GM19043 (cell line): ENCODE results near the gene TXNDC8.
"Not testable (repeated sequence)": the region's sequence is repeated elsewhere in the genome, so short reads cannot be mapped to it uniquely, and the experiment has no call there.

Experiments
- ATAC-seq: cut with Tn5 transposase; IDR thresholded peaks from one replicate; pipeline ENCODE4 v1.9.1; 2021; ENCODE audit warnings: low read depth; ENCODE audit not compliant: unreplicated experiment

The TXNDC8 gene

DNA sequence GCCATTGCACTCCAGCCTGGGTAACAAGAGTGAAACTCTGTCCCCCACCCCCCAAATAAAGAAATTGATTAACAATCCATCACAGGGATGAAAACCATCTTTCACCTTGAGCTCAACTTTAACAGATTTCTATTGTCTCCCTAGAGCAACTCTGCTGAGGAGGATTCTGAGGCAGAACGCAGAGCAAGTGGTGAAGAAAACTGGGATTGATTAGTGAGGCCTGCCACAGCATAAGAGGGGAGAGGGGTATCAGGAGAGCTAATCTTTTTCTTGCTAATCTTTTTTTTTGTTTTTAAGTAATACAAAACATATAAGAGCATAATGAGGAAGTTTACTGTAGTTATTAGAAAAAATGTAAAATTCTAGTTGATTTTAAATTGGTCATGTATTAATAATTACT is 8.9 kb downstream of the TXNDC8 start:
- ATAC-seq: no peak

DNA sequence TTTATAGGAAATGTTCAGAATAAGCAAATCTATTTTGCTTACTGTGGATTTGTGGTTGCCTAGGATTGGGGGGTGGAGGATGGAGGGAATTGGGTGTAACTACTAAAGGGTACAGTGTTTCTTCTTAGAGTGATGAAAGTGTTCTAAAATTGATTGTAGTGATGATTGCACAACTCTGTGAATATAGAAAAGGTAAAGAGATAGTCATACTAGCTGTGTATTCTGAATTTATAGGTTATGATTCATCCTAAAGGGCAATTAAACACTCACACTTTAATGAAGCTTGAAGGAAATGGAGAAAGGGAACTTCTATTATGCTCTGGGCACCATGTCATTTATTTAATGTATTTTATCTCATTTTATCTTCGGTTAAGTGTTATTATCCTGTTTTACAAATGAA is 9.9 kb downstream of the TXNDC8 start:
- ATAC-seq: no peak

DNA sequence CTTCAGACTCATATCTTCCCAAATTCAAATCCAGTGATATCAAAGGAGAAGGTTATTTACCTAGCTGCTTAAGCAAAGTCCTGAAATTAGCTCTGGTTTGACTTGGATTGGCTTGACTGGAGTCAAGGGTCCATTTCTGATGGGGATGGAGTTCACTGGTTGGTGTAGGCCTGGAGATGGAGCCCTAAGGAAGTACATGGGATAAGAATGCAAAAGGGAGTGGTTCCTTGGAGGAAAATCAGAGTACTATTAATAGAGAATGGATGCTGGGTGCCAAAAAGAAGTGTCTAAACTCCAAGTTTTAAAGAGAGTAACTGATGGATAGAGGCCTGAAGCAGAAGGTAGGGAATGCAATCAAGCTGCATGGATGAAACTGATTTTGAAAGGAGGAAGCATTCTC is 13.8 kb downstream of the TXNDC8 start:
- ATAC-seq: no peak

GRCh38 chr9:110320651-110321445 is 16.8 kb downstream of the TXNDC8 start:
- ATAC-seq: no peak

- ATAC-seq: no peak
Observed at GRCh38 chr9:110319781-110320492, 17.7 kb downstream of the TXNDC8 start.

DNA sequence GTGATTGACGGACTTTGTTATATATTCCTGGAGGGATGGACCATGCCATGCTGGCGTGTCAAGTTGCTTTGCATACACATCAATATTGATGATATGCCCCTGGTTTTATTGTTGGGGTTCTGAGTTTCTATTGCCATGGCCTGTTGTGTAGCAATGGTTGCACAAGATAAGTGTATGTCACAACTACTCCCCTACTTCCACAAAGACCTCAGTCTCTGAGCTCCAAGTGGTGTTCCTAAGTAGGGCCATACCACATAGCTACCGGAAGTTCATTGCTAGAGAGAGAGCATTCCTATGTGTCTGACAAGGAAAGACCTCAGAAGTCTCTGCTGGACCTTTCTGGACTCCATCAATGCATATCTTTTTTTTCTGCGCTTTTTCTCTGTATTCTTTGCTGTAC is 19.8 kb downstream of the TXNDC8 start:
- ATAC-seq: no peak

DNA sequence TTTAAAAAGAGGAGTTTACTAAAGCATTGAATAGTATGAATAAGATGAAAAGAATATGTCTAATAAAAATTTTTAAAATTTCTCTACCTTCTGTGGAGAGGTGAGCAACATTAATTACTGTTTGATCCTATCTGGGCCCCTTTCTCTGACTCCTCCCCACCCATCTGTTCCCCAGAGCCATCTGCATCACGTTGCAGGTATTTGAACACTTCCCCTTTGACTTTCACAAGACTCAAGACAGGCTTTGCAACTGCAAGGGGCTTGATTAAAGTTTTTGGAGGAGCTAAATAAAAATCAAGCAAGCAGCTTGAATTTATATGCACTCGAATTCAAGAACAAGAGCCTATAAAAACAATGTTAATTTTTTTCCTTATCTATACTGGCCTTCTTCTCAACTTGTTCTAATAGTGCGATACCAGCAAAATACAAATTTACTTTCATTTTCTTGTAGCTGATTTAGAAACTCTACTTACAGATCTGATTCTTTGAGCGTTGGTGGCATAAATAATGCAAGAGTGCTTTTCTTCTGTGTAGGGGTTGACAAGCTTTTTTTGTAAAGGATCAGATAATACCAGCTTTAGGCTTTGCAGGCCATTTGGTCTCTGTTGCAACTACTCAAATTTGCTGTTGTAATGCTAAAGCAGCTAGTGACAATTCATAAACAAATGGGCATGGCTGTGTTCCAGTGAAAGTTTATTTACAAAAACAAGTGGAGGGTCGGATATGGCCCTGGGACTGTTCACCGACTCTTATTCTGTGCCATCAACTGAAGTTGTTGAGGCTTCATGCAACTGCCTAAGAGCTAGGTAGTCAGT is 21.2 kb downstream of the TXNDC8 start:
- ATAC-seq: peak; percentile 98

DNA sequence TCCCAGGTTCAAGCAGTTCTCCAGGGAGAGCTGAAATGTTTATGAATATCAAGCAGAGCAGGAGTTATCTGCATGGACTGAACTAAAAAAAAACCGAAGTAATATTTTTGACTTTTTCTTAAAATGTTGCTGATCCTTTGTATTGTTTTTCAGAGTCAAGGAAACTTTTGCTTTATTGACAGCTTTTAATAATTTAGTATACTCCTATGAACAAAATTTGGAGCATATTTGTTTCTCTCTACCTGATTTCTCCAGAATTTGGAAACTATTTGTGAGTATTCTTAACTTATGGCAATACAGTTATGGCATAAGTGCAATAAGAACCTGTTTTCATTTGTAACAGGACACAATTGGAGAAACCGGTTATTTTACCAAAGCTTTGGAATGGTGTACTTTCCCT is 25.7 kb downstream of the TXNDC8 start:
- not testable (repeated sequence) for ATAC-seq

- ATAC-seq: no peak
Observed at GRCh38 chr9:110309681-110310080, 28.0 kb downstream of the TXNDC8 start.

DNA sequence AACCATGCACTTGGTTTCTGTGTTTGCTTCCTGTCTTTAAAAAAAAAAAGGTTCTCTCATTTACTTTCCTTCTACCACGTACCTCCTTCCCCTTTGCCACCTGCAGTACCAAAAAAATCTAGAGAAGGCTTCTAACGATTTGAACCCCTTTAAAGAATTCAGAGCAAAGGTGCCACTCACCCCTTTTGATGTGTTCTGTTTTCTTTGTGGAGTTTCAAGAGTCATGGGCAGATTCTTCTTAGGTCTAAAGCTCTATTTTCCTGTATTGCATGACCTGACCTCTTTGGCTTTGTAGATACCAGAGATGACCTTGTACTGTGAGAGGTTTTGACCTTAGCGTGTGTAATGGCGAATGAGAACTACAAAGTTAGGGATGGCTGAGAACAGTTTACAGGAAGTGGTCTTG is 29.0 kb downstream of the TXNDC8 start:
- ATAC-seq: no peak

GRCh38 chr9:110307191-110307590 is 30.5 kb downstream of the TXNDC8 start:
- ATAC-seq: no peak

DNA sequence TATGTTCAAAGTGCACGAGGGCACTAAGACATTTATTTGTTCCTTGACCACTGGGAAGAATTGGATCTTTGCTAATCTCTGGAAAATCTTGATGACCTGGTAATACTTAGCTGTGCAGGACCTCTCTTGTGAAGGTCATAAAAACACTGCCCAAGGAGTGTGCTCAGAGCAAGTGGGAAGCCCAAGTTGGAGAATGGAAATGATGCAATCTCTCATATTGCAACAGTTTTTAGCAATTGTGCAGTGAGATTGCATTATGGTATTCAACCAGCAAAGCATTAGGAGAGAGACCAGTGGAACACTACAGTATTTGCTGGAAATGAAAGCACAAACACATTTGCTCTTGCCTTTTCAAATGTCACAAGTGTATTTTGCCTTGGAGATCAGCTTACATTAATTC is 34.5 kb downstream of the TXNDC8 start:
- no peak for ATAC-seq

DNA sequence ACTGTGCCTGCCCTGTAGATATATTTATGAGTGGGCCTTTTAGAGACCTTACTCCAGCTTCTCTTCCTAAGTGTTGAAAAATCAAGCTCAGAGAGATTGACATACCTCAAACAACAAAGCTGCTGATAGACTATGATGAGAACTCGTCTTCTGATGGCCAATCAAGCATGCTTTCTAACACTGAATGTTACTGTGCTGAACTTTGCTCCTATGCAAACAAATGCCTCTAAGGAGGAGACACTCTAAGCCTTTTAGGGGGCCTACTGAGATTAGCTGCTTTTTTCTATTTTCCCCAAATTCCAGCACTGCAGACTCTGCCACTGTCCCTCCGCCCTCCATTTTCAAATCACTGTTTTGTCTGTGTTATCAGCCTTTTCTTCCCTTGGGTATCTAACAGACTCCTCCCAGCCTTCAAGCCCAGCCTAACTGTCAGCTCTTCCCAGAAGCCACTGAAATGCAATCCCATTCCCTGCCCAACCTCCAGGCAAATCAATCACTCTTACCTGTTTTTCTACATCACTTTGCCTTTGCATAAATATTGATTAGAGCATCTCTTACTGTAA is 39.5 kb downstream of the TXNDC8 start:
- no peak for ATAC-seq

GRCh38 chr9:110293248-110293647 is 44.4 kb downstream of the TXNDC8 start:
- ATAC-seq: no peak

- ATAC-seq: no peak
Observed at GRCh38 chr9:110291921-110292557, 45.6 kb downstream of the TXNDC8 start.

- no peak for ATAC-seq
Observed at GRCh38 chr9:110290001-110290400, 47.7 kb downstream of the TXNDC8 start.

DNA sequence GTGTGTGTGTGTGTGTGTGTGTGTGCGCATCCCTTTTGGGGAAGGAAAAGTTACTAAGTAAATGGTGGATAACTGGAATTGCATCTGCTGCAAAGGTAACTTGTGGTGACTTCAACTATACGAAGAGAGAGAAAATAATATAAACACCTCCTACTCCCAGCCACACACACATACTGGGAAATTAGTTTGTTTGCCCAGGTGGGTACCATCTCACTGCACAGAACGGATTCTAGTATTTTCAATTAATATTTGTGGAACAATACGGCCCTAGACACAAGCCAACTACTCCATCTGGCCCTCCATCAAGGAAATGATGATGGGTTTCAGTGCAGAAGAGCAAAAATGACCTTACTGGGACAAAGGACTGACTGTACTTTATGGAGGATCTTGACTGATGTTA is 49.2 kb downstream of the TXNDC8 start:
- ATAC-seq: no peak

GRCh38 chr9:110287289-110287680 is 50.4 kb downstream of the TXNDC8 start:
- ATAC-seq: no peak

GRCh38 chr9:110284211-110284844 is 53.3 kb downstream of the TXNDC8 start:
- no peak for ATAC-seq

GRCh38 chr9:110283751-110284150 is 53.9 kb downstream of the TXNDC8 start:
- no peak for ATAC-seq
